Motor neuron (in vitro differentiated cells): ENCODE measurements around the gene YES1. TPM values are rescaled to one million over a fixed set of nuclear protein-coding genes. Genes with fewer than 3 reads are reported as not detected.
A peak's percentile ranks its signal among the peaks of the same experiment; 100 is the strongest.

Source experiments
- ATAC-seq, 8 experiments: fragments of 200-7000 bp; cut with Tn5 transposase; replicated peaks in 6 of 8; 2 replicates each; pipeline ENCODE4 v1.8.0; 2021; ENCODE audit warnings: mild to moderate bottlenecking in 8 of 8, moderate library complexity in 8 of 8
- H3K27ac ChIP-seq, 2 donors: fragments of 250-450 bp; sonication (Bioruptor Pico); 2 replicates each; pipeline ENCODE4 v1.9.0; 2021; ENCODE audit warnings: antibody characterized with exemption in 2 of 2, mild to moderate bottlenecking in 2 of 2, moderate library complexity in 1 of 2
- H3K4me1 ChIP-seq, 2 donors: fragments of 250-450 bp; sonication (Bioruptor Pico); replicated peaks in 1 of 2; 2 replicates each; pipeline ENCODE4 v1.6.1; 2021; ENCODE audit warnings: antibody characterized with exemption in 2 of 2, mild to moderate bottlenecking in 2 of 2, moderate library complexity in 1 of 2
- H3K4me3 ChIP-seq, 5 donors: fragments of 250-450 bp; sonication (Bioruptor Pico); 2 replicates each; pipeline ENCODE4 v1.9.0; 2021; ENCODE audit warnings: antibody characterized with exemption in 5 of 5, mild to moderate bottlenecking in 5 of 5, moderate library complexity in 4 of 5
- WGBS, 10 experiments: fragments of 450-650 bp; shearing (Covaris generic); methylation state at CpG; one replicate each; pipeline ENCODE4 v1.0.0; 2022; 5-methylcytosine and 5-hydroxymethylcytosine counted together
- in situ Hi-C, 9 experiments: fragments of 400-800 bp; cut with MboI; loops; one replicate each; pipeline ENCODE4 v1.15.0; 2021; ENCODE audit warnings: low sequenced_read_pairs in 9 of 9, low pct_unique_long_range_greater_than_20kb in 2 of 9; ENCODE audit not compliant: unreplicated experiment in 9 of 9
- total RNA-seq, 8 experiments: library from RNA; unstranded; fragments of 300-600 nt; gene quantifications; 2 replicates each; pipeline versions ENCODE4 v1.2.3 to v1.2.4, GENCODE V29; 2022

YES1 gene
- total RNA-seq, 8 experiments from 2014 or later = 22.6 to 89.0 (median 33.9) TPM

- no peak for ATAC-seq
- no peak overlapping the region for H3K4me3 ChIP-seq
- in situ Hi-C loops = loop anchor here in 6 of 9 experiments (10.0 to 25.0 kb wide), 4 partner anchors 93 to 226 kb away; no protein-coding TSS in a partner anchor
- H3K27ac ChIP-seq = no peak overlapping the region
- WGBS, 10 experiments = 92 to 100% (median 100%) methylated on average over 1 to 2 of the region's 2 CpGs; no CpG with 5 or more reads in 5 of the 10 experiments
- no peaks in the 10 kb centered on the region for H3K4me1 ChIP-seq
Observed at GRCh38 chr18:837922-838321, 25.9 kb upstream of the YES1 start.

- Histone ChIP-seq H3K27ac (no peak overlapping the region), H3K4me3 (no peak overlapping the region), H3K4me1 (peaks cover 6 to 7% of the 10 kb centered on the region in 2 donors)
- 30 to 96% (median 64%) methylated on average over 1 to 7 of the region's 8 CpGs for WGBS, 10 experiments
- in situ Hi-C loops = loop anchor here in 6 of 9 experiments (10.0 to 25.0 kb wide), 4 partner anchors 89 to 222 kb away; no protein-coding TSS in a partner anchor
- no peak for ATAC-seq
Observed at GRCh38 chr18:834082-834720, 22.2 kb upstream of the YES1 start.

GRCh38 chr18:833197-833596 is 21.2 kb upstream of the YES1 start:
- in situ Hi-C loops = loop anchor here in 6 of 9 experiments (10.0 to 25.0 kb wide), 4 partner anchors 88 to 221 kb away; no protein-coding TSS in a partner anchor
- no peak for ATAC-seq
- WGBS, 10 experiments = 83 to 100% (median 93%) methylated on average over 2 to 4 of the region's 4 CpGs; no CpG with 5 or more reads in 1 of the 10 experiments
- H3K4me1 ChIP-seq = peaks cover 6 to 7% of the 10 kb centered on the region in 2 donors
- H3K4me3 ChIP-seq = no peak overlapping the region
- H3K27ac ChIP-seq = no peak overlapping the region

GRCh38 chr18:832085-832681 is 20.1 kb upstream of the YES1 start:
- ATAC-seq = peak in 2 of 8 experiments; percentile 46 to 55
- no peak overlapping the region for H3K27ac ChIP-seq
- H3K4me1 ChIP-seq = peaks cover 6 to 7% of the 10 kb centered on the region in 2 donors
- WGBS, 10 experiments = 7 to 93% (median 65%) methylated on average over 1 to 10 of the region's 16 CpGs; no CpG with 5 or more reads in 2 of the 10 experiments
- no peak overlapping the region for H3K4me3 ChIP-seq
- in situ Hi-C loops = loop anchor here in 6 of 9 experiments (10.0 to 25.0 kb wide), 4 partner anchors 87 to 220 kb away; no protein-coding TSS in a partner anchor

- H3K27ac ChIP-seq = no peak overlapping the region
- ATAC-seq = peak; percentile 37 to 76 (median 70)
- H3K4me3 ChIP-seq = no peak overlapping the region
- H3K4me1 ChIP-seq = peaks cover 6 to 7% of the 10 kb centered on the region in 2 donors
- in situ Hi-C loops = loop anchor here in 6 of 9 experiments (10.0 to 25.0 kb wide), 4 partner anchors 86 to 218 kb away; no protein-coding TSS in a partner anchor
- WGBS, 10 experiments = 16 to 61% (median 41%) methylated on average over 3 to 5 of the region's 5 CpGs; no CpG with 5 or more reads in 1 of the 10 experiments
Observed at GRCh38 chr18:830315-830901, 18.4 kb upstream of the YES1 start.

GRCh38 chr18:829432-829831 is 17.4 kb upstream of the YES1 start:
- Histone ChIP-seq H3K27ac (no peak overlapping the region), H3K4me1 (peaks cover 6 to 7% of the 10 kb centered on the region in 2 donors), H3K4me3 (no peak overlapping the region)
- in situ Hi-C loops = loop anchor here in 5 of 9 experiments (10.0 to 25.0 kb wide), 3 partner anchors 85 to 217 kb away; no protein-coding TSS in a partner anchor
- no peak for ATAC-seq
- 89 to 100% (median 94%) methylated on average over 1 to 6 of the region's 6 CpGs for WGBS, 10 experiments

- in situ Hi-C loops = loop anchor here in 5 of 9 experiments (10.0 to 25.0 kb wide), 3 partner anchors 82 to 215 kb away; no protein-coding TSS in a partner anchor
- ATAC-seq = no peak
- WGBS, 10 experiments = 45 to 94% (median 87%) methylated on average over 2 to 6 of the region's 6 CpGs; no CpG with 5 or more reads in 1 of the 10 experiments
Observed at GRCh38 chr18:827093-827677, 15.1 kb upstream of the YES1 start.

GRCh38 chr18:825891-826585 is 14.0 kb upstream of the YES1 start:
- Histone ChIP-seq H3K4me1 (peaks cover 6 to 7% of the 10 kb centered on the region in 2 donors), H3K4me3 (no peak overlapping the region), H3K27ac (no peak overlapping the region)
- in situ Hi-C loops = loop anchor here in 5 of 9 experiments (10.0 to 25.0 kb wide), 3 partner anchors 81 to 214 kb away; no protein-coding TSS in a partner anchor
- no peak for ATAC-seq
- 73 to 94% (median 87%) methylated on average over 3 to 6 of the region's 6 CpGs for WGBS, 10 experiments

More at GRCh38 chr18:827093-827677, 15.1 kb upstream of the YES1 start:
- Histone ChIP-seq H3K4me1 (peaks cover 6 to 7% of the 10 kb centered on the region in 2 donors), H3K4me3 (no peak overlapping the region), H3K27ac (no peak overlapping the region)

GRCh38 chr18:824179-824578 is 12.1 kb upstream of the YES1 start:
- 47 to 94% (median 80%) methylated on average over 1 to 2 of the region's 2 CpGs; no CpG with 5 or more reads in 3 of the 10 experiments for WGBS, 10 experiments
- Histone ChIP-seq H3K4me3 (no peak overlapping the region), H3K27ac (no peak overlapping the region), H3K4me1 (no peaks in the 10 kb centered on the region)
- peak in 2 of 8 experiments; percentile 58 to 71 for ATAC-seq
- in situ Hi-C loops = loop anchor here in 3 of 9 experiments (10.0 to 25.0 kb wide), 3 partner anchors 79 to 212 kb away; no protein-coding TSS in a partner anchor

GRCh38 chr18:820591-821165 is 8.6 kb upstream of the YES1 start:
- in situ Hi-C loops = loop anchor here in 3 of 9 experiments (10.0 to 25.0 kb wide), 3 partner anchors 76 to 208 kb away; no protein-coding TSS in a partner anchor

GRCh38 chr18:816869-817268 is 4.8 kb upstream of the YES1 start:
- peaks cover 0 to 5% of the 10 kb centered on the region in 2 donors for H3K4me1 ChIP-seq
- H3K27ac ChIP-seq = no peak overlapping the region
- WGBS, 10 experiments = 0 to 100% (median 59%) methylated on average over 1 to 2 of the region's 2 CpGs
- ATAC-seq = no peak
- in situ Hi-C loops = loop anchor here in 2 of 9 experiments (25.0 kb wide), 2 partner anchors 180 to 205 kb away; no protein-coding TSS in a partner anchor
- no peak overlapping the region for H3K4me3 ChIP-seq

More at GRCh38 chr18:820591-821165, 8.6 kb upstream of the YES1 start:
- no peak overlapping the region for H3K27ac ChIP-seq
- H3K4me3 ChIP-seq = no peak overlapping the region
- H3K4me1 ChIP-seq = no peaks in the 10 kb centered on the region
- peak in 1 of 8 experiments; percentile 30 for ATAC-seq
- 6 to 86% (median 43%) methylated on average over 3 to 4 of the region's 4 CpGs; no CpG with 5 or more reads in 1 of the 10 experiments for WGBS, 10 experiments
